ENCODE results near the gene DNAJC27. TPM values are rescaled to one million over a fixed set of nuclear protein-coding genes. Genes with fewer than 3 reads are reported as not detected.

Gene DNAJC27
- polyA plus RNA-seq, 1 experiment = 2.3 TPM

DNA sequence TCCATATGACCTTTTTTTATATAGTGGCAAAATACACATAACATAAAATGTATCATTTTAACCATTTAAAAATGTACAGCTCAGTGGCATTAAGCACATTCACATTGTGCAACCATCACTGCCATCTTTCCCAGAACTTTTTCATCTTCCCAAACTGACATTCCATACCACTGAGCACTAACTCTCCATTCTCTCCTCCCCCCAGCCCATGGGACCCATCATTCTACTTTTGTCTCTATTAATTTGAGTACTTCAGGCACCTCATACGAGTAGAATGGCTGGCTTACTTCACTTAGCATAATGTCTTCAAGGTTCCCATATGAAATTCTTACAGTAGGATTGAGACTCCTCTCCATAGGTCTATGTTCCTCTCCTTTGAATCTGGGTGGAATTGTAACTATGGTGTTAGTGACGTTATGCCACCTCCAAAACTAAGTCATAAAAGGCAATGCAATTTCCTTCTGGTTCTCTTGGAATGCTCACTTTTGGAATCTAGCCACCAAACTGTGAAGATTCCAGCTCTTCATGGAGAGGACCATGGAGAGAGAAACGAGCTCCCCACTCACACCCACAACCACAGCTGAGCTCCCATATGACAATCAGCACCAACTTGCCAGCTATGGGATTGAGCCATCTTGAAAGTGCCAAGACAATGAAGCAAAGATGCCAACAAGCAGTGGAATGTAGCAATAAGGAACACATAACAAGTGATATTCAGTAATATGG lies 9.8 kb upstream of the DNAJC27 start:
- ChIA-PET POLR2A (interaction anchor here (0.6 kb wide), 1 partner anchor 9 kb away, joined by 3 read pairs; no protein-coding TSS in a partner anchor), CTCF (interaction anchor here (0.6 to 2.0 kb wide), 2 partner anchors 12 to 148 kb away, joined by 3 to 10 read pairs; no protein-coding TSS in a partner anchor)
- TF ChIP-seq, protein P1, sequence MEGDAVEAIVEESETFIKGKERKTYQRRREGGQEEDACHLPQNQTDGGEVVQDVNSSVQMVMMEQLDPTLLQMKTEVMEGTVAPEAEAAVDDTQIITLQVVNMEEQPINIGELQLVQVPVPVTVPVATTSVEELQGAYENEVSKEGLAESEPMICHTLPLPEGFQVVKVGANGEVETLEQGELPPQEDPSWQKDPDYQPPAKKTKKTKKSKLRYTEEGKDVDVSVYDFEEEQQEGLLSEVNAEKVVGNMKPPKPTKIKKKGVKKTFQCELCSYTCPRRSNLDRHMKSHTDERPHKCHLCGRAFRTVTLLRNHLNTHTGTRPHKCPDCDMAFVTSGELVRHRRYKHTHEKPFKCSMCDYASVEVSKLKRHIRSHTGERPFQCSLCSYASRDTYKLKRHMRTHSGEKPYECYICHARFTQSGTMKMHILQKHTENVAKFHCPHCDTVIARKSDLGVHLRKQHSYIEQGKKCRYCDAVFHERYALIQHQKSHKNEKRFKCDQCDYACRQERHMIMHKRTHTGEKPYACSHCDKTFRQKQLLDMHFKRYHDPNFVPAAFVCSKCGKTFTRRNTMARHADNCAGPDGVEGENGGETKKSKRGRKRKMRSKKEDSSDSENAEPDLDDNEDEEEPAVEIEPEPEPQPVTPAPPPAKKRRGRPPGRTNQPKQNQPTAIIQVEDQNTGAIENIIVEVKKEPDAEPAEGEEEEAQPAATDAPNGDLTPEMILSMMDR (IDR thresholded peaks at IDR 0.05; ENCODE audit: insufficient read depth, low read depth, low read length) = no peak
- H3K27me3 ChIP-seq (ENCODE audit: control insufficient read depth, insufficient read depth, low read length) = no peaks in the 10 kb centered on the region; the same call in 1 of the 2 replicates
- DNase-seq (ENCODE audit: low read depth) = no peak
- H3K36me3 ChIP-seq (ENCODE audit: control insufficient read depth, insufficient read depth, low read length) = no peaks in the 10 kb centered on the region
- H3K4me3 ChIP-seq (ENCODE audit: low read depth, low read length) = no peak overlapping the region

DNA sequence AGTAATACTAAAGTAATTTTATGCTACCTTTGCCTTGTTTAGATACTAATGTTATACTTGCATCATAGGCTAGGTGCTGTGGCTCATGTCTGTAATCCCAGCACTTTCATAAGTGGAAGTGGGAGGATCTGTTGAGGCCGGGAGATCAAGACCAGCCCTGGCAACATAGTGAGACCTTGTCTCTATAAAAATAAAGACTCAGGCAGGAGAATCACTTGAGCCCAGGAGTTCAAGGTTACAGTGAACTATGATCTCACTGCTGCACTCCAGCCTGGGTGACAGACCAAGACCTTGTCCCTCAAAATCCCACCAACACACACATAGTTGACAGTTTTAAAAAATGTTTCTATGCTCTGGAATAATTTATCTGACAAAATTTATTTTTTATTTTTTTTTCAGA lies 6.9 kb upstream of the DNAJC27 start:
- Histone ChIP-seq H3K36me3 (ENCODE audit: control insufficient read depth, insufficient read depth, low read length) (no peaks in the 10 kb centered on the region), H3K27me3 (ENCODE audit: control insufficient read depth, insufficient read depth, low read length) (no peaks in the 10 kb centered on the region), H3K4me3 (ENCODE audit: low read depth, low read length) (no peak overlapping the region)
- TF ChIP-seq, protein P1 (IDR thresholded peaks at IDR 0.05; ENCODE audit: insufficient read depth, low read depth, low read length) = no peak
- DNase-seq (ENCODE audit: low read depth) = no peak
- CTCF ChIA-PET = interaction anchor here (0.7 to 1.3 kb wide), 2 partner anchors 36 to 151 kb away, joined by 3 to 6 read pairs; no protein-coding TSS in a partner anchor
- POLR2A ChIA-PET = no interaction called here

DNA sequence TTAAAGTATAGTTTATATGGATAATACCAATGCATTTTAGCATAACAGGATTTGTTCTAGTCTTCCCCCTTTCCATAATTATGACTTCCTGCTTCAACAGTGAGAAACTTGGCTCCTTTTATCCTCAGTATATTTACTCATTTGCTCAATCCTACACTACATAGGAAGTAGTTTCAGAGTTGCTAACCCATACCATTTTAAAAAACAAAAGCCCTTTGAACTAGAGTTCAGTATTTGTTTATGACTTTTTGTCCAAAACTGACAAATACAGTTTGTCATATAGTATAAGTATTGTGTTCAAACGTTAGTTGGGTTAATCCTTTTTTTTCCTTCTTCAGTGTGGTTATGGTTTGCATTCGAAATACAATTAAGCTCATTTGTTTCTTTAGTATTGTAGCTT lies 5.9 kb upstream of the DNAJC27 start:
- ChIA-PET POLR2A (no interaction called here), CTCF (interaction anchor here (1.0 kb wide), 1 partner anchor 9 kb away, joined by 4 read pairs; no protein-coding TSS in a partner anchor)
- H3K36me3 ChIP-seq (ENCODE audit: control insufficient read depth, insufficient read depth, low read length) = no peaks in the 10 kb centered on the region
- DNase-seq (ENCODE audit: low read depth) = no peak
- H3K27me3 ChIP-seq (ENCODE audit: control insufficient read depth, insufficient read depth, low read length) = no peaks in the 10 kb centered on the region
- no peak overlapping the region for H3K4me3 ChIP-seq (ENCODE audit: low read depth, low read length)
- TF ChIP-seq, protein P1 (IDR thresholded peaks at IDR 0.05; ENCODE audit: insufficient read depth, low read depth, low read length) = no peak

DNA sequence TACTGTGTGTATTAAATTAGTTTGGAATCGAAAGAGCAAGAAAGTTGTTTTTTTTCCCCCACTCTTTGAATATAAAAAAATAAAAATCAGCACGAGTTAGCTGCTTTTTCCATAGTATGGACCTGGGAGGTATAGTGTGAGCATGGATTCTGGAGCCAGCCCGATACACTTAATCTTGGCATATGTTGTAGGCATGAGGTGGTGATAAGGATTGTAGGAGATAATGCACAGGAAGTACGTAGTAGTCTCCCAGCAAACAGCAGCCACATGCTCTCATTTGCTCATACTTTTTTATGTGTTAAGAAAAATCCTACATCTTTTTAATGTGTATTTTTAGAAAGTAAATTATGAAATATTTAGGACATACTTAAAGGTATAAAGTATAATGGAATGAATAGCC lies 2.1 kb upstream of the DNAJC27 start:
- ChIA-PET POLR2A (no interaction called here), CTCF (interaction anchor here (1.1 to 5.2 kb wide), 5 partner anchors 27 to 223 kb away, joined by 3 to 154 read pairs (median 4); no protein-coding TSS in a partner anchor)
- Histone ChIP-seq H3K36me3 (ENCODE audit: control insufficient read depth, insufficient read depth, low read length) (no peaks in the 10 kb centered on the region), H3K27me3 (ENCODE audit: control insufficient read depth, insufficient read depth, low read length) (no peaks in the 10 kb centered on the region), H3K4me3 (ENCODE audit: low read depth, low read length) (no peak overlapping the region)
- TF ChIP-seq, protein P1 (IDR thresholded peaks at IDR 0.05; ENCODE audit: insufficient read depth, low read depth, low read length) = no peak
- no peak for DNase-seq (ENCODE audit: low read depth)

DNA sequence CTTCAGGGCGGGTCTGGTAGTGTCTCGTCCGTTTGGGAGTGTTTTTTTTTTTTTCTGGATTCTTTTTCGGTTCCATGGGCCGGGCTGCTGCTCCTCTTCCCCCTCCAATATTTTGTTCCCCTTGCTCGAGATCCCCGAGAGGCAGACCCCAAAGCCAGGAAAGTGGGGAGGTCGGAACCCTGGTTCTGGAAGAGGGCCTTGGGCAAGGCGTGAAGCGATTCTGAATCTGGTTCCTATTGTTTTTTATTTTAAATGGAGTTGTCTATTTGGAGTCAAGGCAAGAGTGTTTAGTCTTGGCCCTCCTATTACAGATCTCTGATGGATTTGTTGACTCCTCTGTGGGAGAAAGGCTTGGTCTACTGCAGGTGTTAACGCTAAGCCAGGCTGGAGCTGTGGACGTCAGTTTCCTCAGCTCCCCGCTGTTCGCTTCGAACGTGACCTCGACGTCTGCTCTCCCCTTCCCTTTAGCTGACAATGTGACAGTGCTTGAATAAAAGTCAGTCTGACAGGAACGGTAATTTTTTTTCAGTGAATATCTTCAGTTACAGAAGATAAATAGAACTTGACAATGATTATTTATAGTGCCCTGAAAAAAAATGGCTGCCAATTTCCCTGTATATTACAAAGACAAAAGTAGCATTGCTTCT lies 683 bp upstream of the DNAJC27 start:
- CTCF ChIA-PET = interaction anchor here (0.6 to 5.2 kb wide), 6 partner anchors 148 to 1103 kb away, joined by 3 to 154 read pairs (median 4); no protein-coding TSS in a partner anchor
- Histone ChIP-seq H3K4me3 (ENCODE audit: low read depth, low read length) (peak overlapping the region; percentile 89), H3K36me3 (ENCODE audit: control insufficient read depth, insufficient read depth, low read length) (no peaks in the 10 kb centered on the region), H3K27me3 (ENCODE audit: control insufficient read depth, insufficient read depth, low read length) (no peaks in the 10 kb centered on the region)
- POLR2A ChIA-PET = interaction anchor here (0.6 kb wide), 1 partner anchor 9 kb away, joined by 3 read pairs; no protein-coding TSS in a partner anchor
- no peak for DNase-seq (ENCODE audit: low read depth)
- TF ChIP-seq, protein P1 (IDR thresholded peaks at IDR 0.05; ENCODE audit: insufficient read depth, low read depth, low read length) = no peak

All from BJ (cell line).